Activated naive CD4-positive, alpha-beta T cell (primary cell): ENCODE measurements around the gene RCOR1.
"Not testable (repeated sequence)": the region's sequence is repeated elsewhere in the genome, so short reads cannot be mapped to it uniquely, and the experiment has no call there.

Source experiments
- DNase-seq, 4 experiments: peaks; one replicate each; lab custom pipeline; 2025; lab: John Stamatoyannopoulos, UW

The RCOR1 gene

GRCh38 chr14:102571043-102571442 is 21.4 kb upstream of the RCOR1 start:
- DNase-seq: no peak

GRCh38 chr14:102571478-102572042 is 20.9 kb upstream of the RCOR1 start:
- no peak for DNase-seq

- DNase-seq: not testable (repeated sequence)
Measured at GRCh38 chr14:102573161-102573560, 19.3 kb upstream of the RCOR1 start.

GRCh38 chr14:102573591-102574046 is 18.8 kb upstream of the RCOR1 start:
- no peak for DNase-seq

GRCh38 chr14:102574281-102575159 is 17.9 kb upstream of the RCOR1 start:
- no peak for DNase-seq

- no peak for DNase-seq
Measured at GRCh38 chr14:102575160-102575845, 17.1 kb upstream of the RCOR1 start.

- not testable (repeated sequence) for DNase-seq
Measured at GRCh38 chr14:102575846-102576428, 16.5 kb upstream of the RCOR1 start.

GRCh38 chr14:102578821-102579220 is 13.6 kb upstream of the RCOR1 start:
- DNase-seq: no peak

- DNase-seq: no peak
Measured at GRCh38 chr14:102579696-102580549, 12.5 kb upstream of the RCOR1 start.

GRCh38 chr14:102580550-102581110 is 11.8 kb upstream of the RCOR1 start:
- no peak for DNase-seq

GRCh38 chr14:102581193-102581592 is 11.3 kb upstream of the RCOR1 start:
- no peak for DNase-seq

- DNase-seq: no peak
Measured at GRCh38 chr14:102583726-102584125, 8.7 kb upstream of the RCOR1 start.

- no peak for DNase-seq
Measured at GRCh38 chr14:102584871-102585869, 7.3 kb upstream of the RCOR1 start.

GRCh38 chr14:102586420-102587104 is 5.9 kb upstream of the RCOR1 start:
- no peak for DNase-seq

GRCh38 chr14:102588821-102589220 is 3.6 kb upstream of the RCOR1 start:
- DNase-seq: no peak

GRCh38 chr14:102589761-102590290 is 2.6 kb upstream of the RCOR1 start:
- DNase-seq: no peak

- no peak for DNase-seq
Measured at GRCh38 chr14:102590667-102591099, 1.8 kb upstream of the RCOR1 start.

- DNase-seq: peak in 1 of 4 experiments; percentile 37
Measured at GRCh38 chr14:102591372-102591943, 991 bp upstream of the RCOR1 start.

GRCh38 chr14:102592763-102593060 is 263 bp downstream of the RCOR1 start:
- peak in 1 of 4 experiments; percentile 34 for DNase-seq
